GM23248 (cell line): ENCODE data around the gene COL4A4. TPM values are rescaled to one million over a fixed set of nuclear protein-coding genes. Genes with fewer than 3 reads are reported as not detected.

Experiments used
- DNase-seq: peaks from one replicate; pipeline ENCODE4 v3.0.0-alpha.2; 2015
- H2AFZ ChIP-seq: fragments of 200-600 bp; sonication (generic); 2 replicates; pipeline ENCODE4 v1.6.1; 2016; ENCODE audit warnings: antibody characterized with exemption
- H3F3A ChIP-seq: fragments of 200-600 bp; sonication (generic); 2 replicates; pipeline ENCODE4 v1.6.1; 2016; ENCODE audit warnings: mild to moderate bottlenecking, antibody characterized with exemption, mixed run types; ENCODE audit not compliant: insufficient read depth
- H3K27ac ChIP-seq: fragments of 200-600 bp; sonication (generic); 2 replicates; pipeline ENCODE4 v1.5.1; 2016; ENCODE audit warnings: mild to moderate bottlenecking
- H3K27me3 ChIP-seq: fragments of 200-600 bp; sonication (generic); replicated peaks from 2 replicates; pipeline ENCODE4 v1.6.1; 2016; ENCODE audit warnings: mild to moderate bottlenecking; ENCODE audit not compliant: insufficient read depth
- H3K36me3 ChIP-seq: fragments of 200-600 bp; sonication (generic); 2 replicates; pipeline ENCODE4 v1.6.1; 2016; ENCODE audit warnings: low read depth, mild to moderate bottlenecking
- H3K4me1 ChIP-seq: fragments of 200-600 bp; sonication (generic); 2 replicates; pipeline ENCODE4 v1.6.1; 2016; ENCODE audit warnings: mild to moderate bottlenecking; ENCODE audit not compliant: insufficient read depth
- H3K4me2 ChIP-seq: fragments of 200-600 bp; sonication (generic); one replicate; pipeline ENCODE4 v1.6.1; 2016; ENCODE audit warnings: mild to moderate bottlenecking; ENCODE audit not compliant: unreplicated experiment
- H3K4me3 ChIP-seq: fragments of 200-600 bp; sonication (generic); 2 replicates; pipeline ENCODE4 v1.5.1; 2016; ENCODE audit warnings: mild to moderate bottlenecking
- H3K79me2 ChIP-seq: fragments of 200-600 bp; sonication (generic); 2 replicates; pipeline ENCODE4 v1.6.1; 2016; ENCODE audit warnings: mild to moderate bottlenecking; ENCODE audit not compliant: insufficient read depth
- H3K9ac ChIP-seq: fragments of 200-600 bp; sonication (generic); 2 replicates; pipeline ENCODE4 v1.6.1; 2016; ENCODE audit warnings: mild to moderate bottlenecking
- H3K9me2 ChIP-seq: fragments of 200-600 bp; sonication (generic); 2 replicates; pipeline ENCODE4 v1.6.1; 2016; ENCODE audit warnings: mixed run types, mild to moderate bottlenecking, moderate library complexity; ENCODE audit not compliant: insufficient read depth
- H3K9me3 ChIP-seq: fragments of 200-600 bp; sonication (generic); one replicate; pipeline ENCODE4 v1.6.1; 2017; ENCODE audit warnings: low read depth
- H4K20me1 ChIP-seq: fragments of 200-600 bp; sonication (generic); 2 replicates; pipeline ENCODE4 v1.6.0; 2016; ENCODE audit not compliant: insufficient read depth
- EZH2 ChIP-seq: fragments of 200-600 bp; sonication (generic); IDR thresholded peaks from 2 replicates; pipeline ENCODE4 v1.6.1; 2018; ENCODE audit warnings: antibody characterized with exemption, mild to moderate bottlenecking; ENCODE audit not compliant: insufficient read depth, poor library complexity, severe bottlenecking
- EZH2phosphoT487 ChIP-seq: fragments of 200-600 bp; sonication (generic); IDR thresholded peaks from 2 replicates; pipeline ENCODE4 v1.6.1; 2018; ENCODE audit warnings: antibody characterized with exemption, moderate library complexity, mild to moderate bottlenecking, low read depth; ENCODE audit not compliant: insufficient read depth
- WGBS, 2 experiments: methylation state at CpG; one replicate each; pipeline ENCODE4 v1.1.6; 2015 to 2017; ENCODE audit warnings: low lambda C conversion rate in 2 of 2, low coverage in 1 of 2; ENCODE audit errors: missing lambda C conversion rate in 2 of 2; 5-methylcytosine and 5-hydroxymethylcytosine counted together
- in situ Hi-C: fragments of 300-500 bp; cut with MboI; formaldehyde crosslinking; loops from 2 replicates; pipeline ENCODE4 v1.15.0; 2020
- polyA plus RNA-seq: library from polyadenylated mRNA; unstranded; fragments of >200 nt; fragmentation: Nextera tagmentation; extraction: Ambion mirVana; gene quantifications from 2 replicates; pipeline ENCODE4 v1.2.1, GENCODE V29; 2016
- total RNA-seq: library from RNA; depleted of rRNA; stranded (reverse); fragments of >200 nt; shearing (Covaris generic); gene quantifications from 2 replicates; pipeline ENCODE4 v1.2.3, GENCODE V29; 2014

The COL4A4 gene
- total and polyA plus RNA-seq, 2 experiments from 2014 or later = 0.36 to 0.76 TPM

DNA sequence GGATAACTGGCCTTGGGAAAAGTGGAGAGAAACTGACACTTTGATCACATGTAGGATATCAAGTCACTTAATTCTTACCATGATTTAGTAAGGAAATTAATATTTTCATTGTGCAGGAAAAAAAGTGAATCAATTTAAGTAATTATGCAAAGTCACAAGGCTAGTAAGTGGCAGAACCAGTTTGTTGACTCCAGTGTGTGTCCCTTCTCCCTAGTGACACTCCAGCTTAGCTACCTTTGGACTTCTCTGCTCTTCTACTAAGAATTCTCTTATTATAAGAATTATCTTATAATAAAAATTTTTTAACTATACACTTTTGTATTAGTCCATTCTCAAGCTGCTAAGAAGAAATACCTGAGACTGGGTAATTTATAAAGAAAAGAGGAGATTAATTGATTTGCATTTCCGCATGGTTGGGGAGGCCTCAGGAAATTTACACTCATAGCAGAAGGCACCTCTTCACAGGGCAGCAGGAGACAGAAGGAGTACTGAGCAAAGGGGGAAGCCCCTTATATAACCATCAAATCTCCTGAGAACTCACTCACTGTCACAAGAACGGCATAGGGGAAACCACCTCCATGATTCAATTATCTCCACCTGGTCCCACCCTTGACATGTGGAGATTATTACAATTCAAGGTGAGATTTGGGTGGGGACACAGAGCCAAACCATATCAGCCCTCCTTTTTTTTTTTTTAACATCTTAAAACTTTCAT, 13.6 kb downstream of the COL4A4 start:
- in situ Hi-C loops = no loop called here
- H2AFZ ChIP-seq = no peak overlapping the region
- H3K9ac ChIP-seq = no peak overlapping the region
- no peak for TF ChIP-seq EZH2phosphoT487
- TF ChIP-seq EZH2 = no peak
- H3K4me3 ChIP-seq = no peak overlapping the region
- DNase-seq = no peak
- H3K27me3 ChIP-seq = no peaks in the 10 kb centered on the region
- WGBS, 2 experiments = 67 to 69% methylated on average over 2 of the region's 2 CpGs
- no peak overlapping the region for H3K27ac ChIP-seq
- H4K20me1 ChIP-seq = no peaks in the 10 kb centered on the region
- H3K9me2 ChIP-seq = no peaks in the 10 kb centered on the region
- H3K36me3 ChIP-seq = no peaks in the 10 kb centered on the region
- no peaks in the 10 kb centered on the region for H3K9me3 ChIP-seq
- no peak overlapping the region for H3K4me2 ChIP-seq
- no peaks in the 10 kb centered on the region for H3K79me2 ChIP-seq
- H3K4me1 ChIP-seq = peaks cover 26% of the 10 kb centered on the region
- no peaks in the 10 kb centered on the region for H3F3A ChIP-seq

DNA sequence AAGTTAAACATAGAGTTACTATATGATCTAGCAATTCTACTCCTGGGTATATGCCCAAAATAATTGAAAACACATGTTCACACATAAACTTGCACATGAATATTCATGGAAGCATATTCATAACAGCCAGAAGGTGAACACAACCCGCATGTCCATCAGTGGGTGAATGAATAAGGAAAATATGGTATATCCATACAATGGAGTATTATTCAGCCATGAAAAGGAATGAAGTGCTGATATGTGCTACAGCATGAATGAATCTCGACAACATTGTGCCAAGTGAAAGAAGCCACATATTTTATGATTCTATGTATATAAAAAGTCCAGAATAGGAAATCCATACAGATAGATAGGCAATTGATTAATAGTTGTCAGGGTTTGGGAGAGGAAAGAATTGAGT, 15.9 kb downstream of the COL4A4 start:
- Histone ChIP-seq H3K9me3 (no peaks in the 10 kb centered on the region), H3F3A (no peaks in the 10 kb centered on the region), H4K20me1 (no peaks in the 10 kb centered on the region), H3K4me3 (no peak overlapping the region), H3K79me2 (no peaks in the 10 kb centered on the region), H3K27ac (no peak overlapping the region), H2AFZ (no peak overlapping the region), H3K4me1 (peaks cover 9% of the 10 kb centered on the region), H3K9me2 (no peaks in the 10 kb centered on the region), H3K4me2 (no peak overlapping the region), H3K36me3 (no peaks in the 10 kb centered on the region), H3K9ac (no peak overlapping the region), H3K27me3 (no peaks in the 10 kb centered on the region)
- 32 to 45% methylated on average over 2 of the region's 2 CpGs for WGBS, 2 experiments
- no peak for TF ChIP-seq EZH2
- no peak for TF ChIP-seq EZH2phosphoT487
- DNase-seq = no peak
- in situ Hi-C loops = loop anchor here (25.0 kb wide), 2 partner anchors 89 to 614 kb away; no protein-coding TSS in a partner anchor

DNA sequence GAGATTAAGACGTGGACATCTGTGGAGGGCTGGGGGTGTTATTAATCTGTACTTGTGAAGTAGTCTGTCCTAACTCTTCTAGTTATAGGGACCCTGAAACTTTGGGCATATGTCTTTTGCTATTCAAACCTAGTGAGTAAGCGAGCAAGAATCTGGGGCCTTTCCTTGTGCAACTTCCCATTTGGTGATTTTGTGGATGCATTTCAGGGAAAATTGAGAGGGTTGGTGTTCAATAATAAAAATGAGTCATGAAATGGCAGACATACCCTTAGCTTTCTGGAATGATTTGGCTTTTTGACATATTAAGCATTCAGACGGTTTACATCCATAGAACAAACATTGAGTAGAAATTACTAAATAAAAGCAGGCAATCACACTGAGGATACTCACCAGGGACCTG, 17.0 kb downstream of the COL4A4 start:
- peak overlapping the region; percentile 6 for H3K4me2 ChIP-seq
- H3F3A ChIP-seq = no peaks in the 10 kb centered on the region
- no peak overlapping the region; the same call in 1 of the 2 replicates for H2AFZ ChIP-seq
- H4K20me1 ChIP-seq = no peaks in the 10 kb centered on the region
- no peak overlapping the region for H3K27ac ChIP-seq
- no peaks in the 10 kb centered on the region for H3K79me2 ChIP-seq
- H3K4me3 ChIP-seq = no peak overlapping the region
- no peaks in the 10 kb centered on the region for H3K9me2 ChIP-seq
- DNase-seq = peak; percentile 47
- H3K36me3 ChIP-seq = no peaks in the 10 kb centered on the region
- TF ChIP-seq EZH2 = no peak
- no peak for TF ChIP-seq EZH2phosphoT487
- WGBS, 2 experiments = 49 to 58% methylated on average over 3 of the region's 3 CpGs
- in situ Hi-C loops = loop anchor here (25.0 kb wide), 2 partner anchors 90 to 615 kb away; no protein-coding TSS in a partner anchor
- no peaks in the 10 kb centered on the region for H3K27me3 ChIP-seq
- no peaks in the 10 kb centered on the region for H3K9me3 ChIP-seq
- peaks cover 9% of the 10 kb centered on the region for H3K4me1 ChIP-seq
- no peak overlapping the region for H3K9ac ChIP-seq

DNA sequence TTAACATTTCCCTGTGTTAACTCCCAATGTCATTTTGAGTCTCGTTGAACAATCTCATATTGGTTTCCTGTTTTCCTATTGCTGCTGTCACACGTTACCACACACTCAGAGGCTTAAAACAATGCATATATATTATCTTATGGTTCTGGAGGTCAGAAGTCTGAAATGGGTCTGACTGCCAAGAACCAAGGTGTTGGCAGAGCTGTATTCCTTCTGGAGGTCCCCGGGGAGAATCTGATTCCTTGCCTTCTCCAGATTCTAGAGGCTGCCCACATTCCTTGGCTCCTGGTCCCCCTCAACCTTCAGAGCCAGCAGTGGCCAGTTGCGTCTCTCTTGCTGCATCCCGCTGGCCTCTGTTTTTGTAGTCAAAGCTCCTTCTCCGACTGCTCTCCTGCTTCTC, 17.5 kb downstream of the COL4A4 start:
- Histone ChIP-seq H3K27me3 (no peaks in the 10 kb centered on the region), H3K9ac (no peak overlapping the region), H3K4me3 (no peak overlapping the region), H3K79me2 (no peaks in the 10 kb centered on the region), H3K4me2 (no peak overlapping the region), H2AFZ (no peak overlapping the region), H3F3A (no peaks in the 10 kb centered on the region), H3K27ac (no peak overlapping the region), H4K20me1 (no peaks in the 10 kb centered on the region), H3K9me3 (no peaks in the 10 kb centered on the region), H3K4me1 (peaks cover 9% of the 10 kb centered on the region), H3K9me2 (no peaks in the 10 kb centered on the region), H3K36me3 (no peaks in the 10 kb centered on the region)
- in situ Hi-C loops = loop anchor here (25.0 kb wide), 2 partner anchors 91 to 616 kb away; no protein-coding TSS in a partner anchor
- no peak for DNase-seq
- no peak for TF ChIP-seq EZH2
- WGBS, 2 experiments = 83 to 90% methylated on average over 6 of the region's 6 CpGs
